Measurements from ENCODE around the gene RASA1. TPM values are rescaled to one million over a fixed set of nuclear protein-coding genes. Genes with fewer than 3 reads are reported as not detected.

Gene RASA1
- total and polyA plus RNA-seq, 2 donors from 2014 or later: 9.9 to 25.5 TPM

DNA sequence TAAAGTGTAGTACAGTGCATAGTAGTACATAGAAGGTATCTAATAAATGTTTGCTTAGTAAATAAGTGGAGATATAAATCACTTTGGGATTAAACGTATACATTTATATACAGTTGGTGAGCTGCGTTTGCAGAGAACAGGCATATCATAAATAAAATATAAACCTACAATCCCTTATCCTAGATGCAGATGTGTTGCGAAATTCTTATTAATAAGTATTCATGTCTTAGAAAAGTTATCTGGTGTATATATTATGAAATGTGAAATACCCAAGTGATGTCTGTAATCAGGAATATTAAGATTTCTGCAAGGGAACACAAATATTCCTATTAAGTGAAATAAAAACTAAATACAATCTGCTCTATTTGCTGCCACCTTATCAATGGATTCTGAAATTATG, 136.2 kb downstream of the RASA1 start:
- peaks cover 6 to 69% (median 38%) of the 10 kb centered on the region in 3 donors for H3K36me3 ChIP-seq (ENCODE audit: control insufficient read depth in 2 of 3, insufficient read depth in 3 of 3, low read length in 3 of 3)
- intact Hi-C loops (cut with DNase I): no loop called here
- no peaks in the 10 kb centered on the region for H3K4me1 ChIP-seq (ENCODE audit: control insufficient read depth in 2 of 3, insufficient read depth in 2 of 3, low read depth in 1 of 3, low read length in 3 of 3)
- H3K4me3 ChIP-seq (ENCODE audit: low read length in 3 of 3): no peak overlapping the region
- TF ChIP-seq, protein P1, sequence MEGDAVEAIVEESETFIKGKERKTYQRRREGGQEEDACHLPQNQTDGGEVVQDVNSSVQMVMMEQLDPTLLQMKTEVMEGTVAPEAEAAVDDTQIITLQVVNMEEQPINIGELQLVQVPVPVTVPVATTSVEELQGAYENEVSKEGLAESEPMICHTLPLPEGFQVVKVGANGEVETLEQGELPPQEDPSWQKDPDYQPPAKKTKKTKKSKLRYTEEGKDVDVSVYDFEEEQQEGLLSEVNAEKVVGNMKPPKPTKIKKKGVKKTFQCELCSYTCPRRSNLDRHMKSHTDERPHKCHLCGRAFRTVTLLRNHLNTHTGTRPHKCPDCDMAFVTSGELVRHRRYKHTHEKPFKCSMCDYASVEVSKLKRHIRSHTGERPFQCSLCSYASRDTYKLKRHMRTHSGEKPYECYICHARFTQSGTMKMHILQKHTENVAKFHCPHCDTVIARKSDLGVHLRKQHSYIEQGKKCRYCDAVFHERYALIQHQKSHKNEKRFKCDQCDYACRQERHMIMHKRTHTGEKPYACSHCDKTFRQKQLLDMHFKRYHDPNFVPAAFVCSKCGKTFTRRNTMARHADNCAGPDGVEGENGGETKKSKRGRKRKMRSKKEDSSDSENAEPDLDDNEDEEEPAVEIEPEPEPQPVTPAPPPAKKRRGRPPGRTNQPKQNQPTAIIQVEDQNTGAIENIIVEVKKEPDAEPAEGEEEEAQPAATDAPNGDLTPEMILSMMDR (IDR thresholded peaks at IDR 0.05; ENCODE audit: borderline replicate concordance, extremely low read depth, insufficient read depth): no peak
- H3K9me3 ChIP-seq (ENCODE audit: control insufficient read depth in 2 of 3, insufficient read depth in 1 of 3, low read length in 3 of 3): no peaks in the 10 kb centered on the region
- no peak overlapping the region for H3K9ac ChIP-seq (ENCODE audit: low read length in 3 of 3)
- FAIRE-seq: no peak
- H3K27me3 ChIP-seq (ENCODE audit: control insufficient read depth, insufficient read depth, low read length): no peaks in the 10 kb centered on the region
- no peak overlapping the region for H3K27ac ChIP-seq (ENCODE audit: low read depth in 2 of 2, low read length in 2 of 2)
- DNase-seq: no peak

DNA sequence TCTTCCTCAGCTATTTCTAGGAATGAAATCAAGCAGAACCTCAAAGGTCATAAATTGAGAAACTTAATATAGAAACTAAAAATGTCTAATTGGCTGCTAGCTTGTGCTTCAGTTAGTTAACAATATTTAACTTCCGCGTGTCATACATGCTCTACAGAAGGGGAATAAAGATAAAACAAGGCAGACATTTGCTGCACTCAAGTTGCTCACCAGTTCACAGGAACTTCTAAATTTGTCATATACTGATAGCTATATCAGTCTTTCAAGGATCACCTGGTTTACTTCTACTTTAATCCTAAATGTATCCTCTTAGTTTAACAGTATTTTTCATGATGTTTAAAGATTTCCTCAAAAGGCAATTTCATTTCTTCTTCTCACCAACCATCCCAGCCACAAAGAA, 136.7 kb downstream of the RASA1 start:
- Histone ChIP-seq H3K27ac (ENCODE audit: low read depth in 2 of 2, low read length in 2 of 2) (no peak overlapping the region), H3K9me3 (ENCODE audit: control insufficient read depth in 2 of 3, insufficient read depth in 1 of 3, low read length in 3 of 3) (no peaks in the 10 kb centered on the region), H3K9ac (ENCODE audit: low read length in 3 of 3) (no peak overlapping the region), H3K4me3 (ENCODE audit: low read length in 3 of 3) (no peak overlapping the region), H3K36me3 (ENCODE audit: control insufficient read depth in 2 of 3, insufficient read depth in 3 of 3, low read length in 3 of 3) (peaks cover 3 to 65% (median 36%) of the 10 kb centered on the region in 3 donors), H3K27me3 (ENCODE audit: control insufficient read depth, insufficient read depth, low read length) (no peaks in the 10 kb centered on the region), H3K4me1 (ENCODE audit: control insufficient read depth in 2 of 3, insufficient read depth in 2 of 3, low read depth in 1 of 3, low read length in 3 of 3) (no peaks in the 10 kb centered on the region)
- no peak for DNase-seq
- TF ChIP-seq, protein P1 (IDR thresholded peaks at IDR 0.05; ENCODE audit: borderline replicate concordance, extremely low read depth, insufficient read depth): no peak
- intact Hi-C loops (cut with DNase I): no loop called here
- no peak for FAIRE-seq

DNA sequence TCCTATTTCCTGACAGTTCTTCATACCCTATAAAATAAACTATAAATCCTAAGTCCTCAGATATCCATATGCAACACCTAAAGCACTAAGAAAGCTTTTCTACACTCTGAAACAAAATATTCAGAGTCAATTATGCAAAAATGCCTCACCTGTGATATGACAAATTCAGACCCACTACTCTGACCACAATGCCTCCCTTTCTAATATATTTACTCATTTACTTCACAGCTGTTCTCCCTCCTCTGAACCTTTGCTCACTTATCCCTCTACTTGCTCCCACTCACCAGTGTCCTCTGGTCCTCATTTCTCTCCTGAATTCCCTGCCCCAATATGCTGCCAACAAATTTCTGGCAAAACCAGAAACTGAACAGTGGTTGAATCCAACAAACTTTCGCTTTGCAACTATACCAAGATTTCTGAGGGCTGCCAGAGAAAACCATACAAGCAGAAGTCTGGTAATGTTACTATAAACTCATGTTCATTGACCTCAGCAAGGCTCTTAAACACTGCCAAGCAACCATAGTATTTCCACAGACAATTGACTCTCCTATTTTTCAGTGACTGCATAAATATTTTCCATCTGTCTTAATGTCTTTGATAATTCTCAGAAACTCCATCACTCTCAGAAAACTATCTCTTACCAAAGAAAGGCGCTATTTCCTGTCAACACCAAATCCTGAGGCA, 137.9 kb downstream of the RASA1 start:
- Histone ChIP-seq H3K4me1 (ENCODE audit: control insufficient read depth in 2 of 3, insufficient read depth in 2 of 3, low read depth in 1 of 3, low read length in 3 of 3) (no peaks in the 10 kb centered on the region), H3K9me3 (ENCODE audit: control insufficient read depth in 2 of 3, insufficient read depth in 1 of 3, low read length in 3 of 3) (no peaks in the 10 kb centered on the region), H3K9ac (ENCODE audit: low read length in 3 of 3) (no peak overlapping the region), H3K27ac (ENCODE audit: low read depth in 2 of 2, low read length in 2 of 2) (no peak overlapping the region), H3K27me3 (ENCODE audit: control insufficient read depth, insufficient read depth, low read length) (no peaks in the 10 kb centered on the region), H3K4me3 (ENCODE audit: low read length in 3 of 3) (no peak overlapping the region), H3K36me3 (ENCODE audit: control insufficient read depth in 2 of 3, insufficient read depth in 3 of 3, low read length in 3 of 3) (peaks cover 3 to 66% (median 41%) of the 10 kb centered on the region in 3 donors)
- TF ChIP-seq, protein P1 (IDR thresholded peaks at IDR 0.05; ENCODE audit: borderline replicate concordance, extremely low read depth, insufficient read depth): no peak
- intact Hi-C loops (cut with DNase I): no loop called here
- FAIRE-seq (no peak), DNase-seq (no peak)
